ENCODE results near the gene NF2. TPM values are rescaled to one million over a fixed set of nuclear protein-coding genes. Genes with fewer than 3 reads are reported as not detected.

NF2 gene
- polyA plus RNA-seq, 2 of the 4 experiments (the other 2 are of a cell fraction) = 14.4 to 23.7 TPM

GRCh38 chr22:29654420-29654819 lies 51.0 kb downstream of the NF2 start (continued):
- no peak for TF ChIP-seq HDAC2 (IDR thresholded peaks at IDR 0.05)
- no peak for TF ChIP-seq GATA3 (IDR thresholded peaks at IDR 0.05; ENCODE audit: borderline replicate concordance)
- no peak for TF ChIP-seq ELK1 (IDR thresholded peaks at IDR 0.05; ENCODE audit: low read depth, low read length)
- no peak for TF ChIP-seq JUNB (IDR thresholded peaks at IDR 0.05)
- no peak for TF ChIP-seq PHF8 (IDR thresholded peaks at IDR 0.05; ENCODE audit: borderline replicate concordance, low read depth)
- no peak for TF ChIP-seq MAFK (IDR thresholded peaks at IDR 0.05; ENCODE audit: partially characterized antibody)
- no peak for TF ChIP-seq NPAS2 (CRISPR knock-in tag; IDR thresholded peaks at IDR 0.05; ENCODE audit: borderline replicate concordance)

GRCh38 chr22:29654882-29655281 lies 51.4 kb downstream of the NF2 start:
- FAIRE-seq = no peak
- no peak for ATAC-seq
- H3K4me2 ChIP-seq = no peak overlapping the region
- H3K4me1 ChIP-seq = no peaks in the 10 kb centered on the region
- CTCF ChIA-PET = interaction anchor here (0.5 to 1.5 kb wide), 2 partner anchors 19 to 21 kb away, joined by 3 read pairs; no protein-coding TSS in a partner anchor
- no peak overlapping the region for H3K4me3 ChIP-seq
- no peaks in the 10 kb centered on the region for H3K9me3 ChIP-seq
- no peak for DNase-seq (ENCODE audit: low read depth in 1 of 2, low spot score in 1 of 2)
- TF ChIP-seq TP53 (CRISPR knock-in tag; IDR thresholded peaks at IDR 0.05) (no peak), RAD21 (conservative IDR thresholded peaks at IDR 0.05 in 1 of 2, IDR thresholded peaks at IDR 0.05 in 1 of 2) (no peak), ZNF302 (CRISPR knock-in tag; IDR thresholded peaks at IDR 0.05) (no peak), HOXB5 (CRISPR knock-in tag; IDR thresholded peaks at IDR 0.05) (no peak), ESRRA (IDR thresholded peaks at IDR 0.05; ENCODE audit: borderline replicate concordance, low read length) (no peak), E2F6 (IDR thresholded peaks at IDR 0.05; ENCODE audit: borderline replicate concordance, low read depth) (no peak), FOSL2 (IDR thresholded peaks at IDR 0.05) (no peak), FOSL2 (CRISPR knock-in tag; IDR thresholded peaks at IDR 0.05) (no peak), HDAC2 (IDR thresholded peaks at IDR 0.05) (no peak), PBX3 (IDR thresholded peaks at IDR 0.05) (no peak), EHF (CRISPR knock-in tag; IDR thresholded peaks at IDR 0.05) (no peak), EP300 (IDR thresholded peaks at IDR 0.05) (no peak), MAZ (IDR thresholded peaks at IDR 0.05; ENCODE audit: borderline replicate concordance, low read depth, low read length) (no peak)
- H3K27ac ChIP-seq = no peak overlapping the region
- WGBS (ENCODE audit: missing lambda C conversion rate) = 88% methylated on average over 7 of the region's 7 CpGs
- POLR2A ChIA-PET = no interaction called here

- DNase-seq (ENCODE audit: low read depth in 1 of 2, low spot score in 1 of 2) = no peak
- no peaks in the 10 kb centered on the region for H3K9me3 ChIP-seq
- H3K27ac ChIP-seq = no peak overlapping the region
- no peak for FAIRE-seq
- H3K4me2 ChIP-seq = no peak overlapping the region
- H3K4me3 ChIP-seq = no peak overlapping the region
- ATAC-seq = no peak
- 96% methylated on average over 4 of the region's 4 CpGs for WGBS (ENCODE audit: missing lambda C conversion rate)
- ChIA-PET POLR2A (no interaction called here), CTCF (interaction anchor here (1.1 to 1.2 kb wide), 2 partner anchors 22 to 33 kb away, joined by 3 read pairs; no protein-coding TSS in a partner anchor)
- no peaks in the 10 kb centered on the region for H3K4me1 ChIP-seq
- TF ChIP-seq HOXB13 (CRISPR knock-in tag; IDR thresholded peaks at IDR 0.05; ENCODE audit: low read depth) = no peak
- no peak for TF ChIP-seq POLR2A (IDR thresholded peaks at IDR 0.05; ENCODE audit: low read length)
- no peak for TF ChIP-seq NFE2L2 (conservative IDR thresholded peaks at IDR 0.05; ENCODE audit: low read length)
- TF ChIP-seq KDM1A (IDR thresholded peaks at IDR 0.05; ENCODE audit: low read depth) = no peak
- no peak for TF ChIP-seq CHD4 (IDR thresholded peaks at IDR 0.05; ENCODE audit: borderline replicate concordance)
- TF ChIP-seq TP53 (CRISPR knock-in tag; IDR thresholded peaks at IDR 0.05) = no peak
- no peak for TF ChIP-seq FOXS1 (CRISPR knock-in tag; IDR thresholded peaks at IDR 0.05)
- no peak for TF ChIP-seq HES2 (IDR thresholded peaks at IDR 0.05)
Observed at GRCh38 chr22:29658176-29658575, 54.7 kb downstream of the NF2 start.

All from A549 (cell line).